ENCODE data around the gene FLT3LG. TPM values are rescaled to one million over a fixed set of nuclear protein-coding genes. Genes with fewer than 3 reads are reported as not detected.
"Not testable (repeated sequence)": the region's sequence is repeated elsewhere in the genome, so short reads cannot be mapped to it uniquely, and the experiment has no call there.

FLT3LG gene
- polyA plus RNA-seq, 3 donors from 2014 or later, result 22.6 to 36.6 (median 28.3) TPM

GRCh38 chr19:49443366-49444099 lies 30.5 kb upstream of the FLT3LG start:
- Mint-ChIP-seq H3K4me3 (peak overlapping the region; percentile 79 to 85 (median 84)), H3K27ac (peak overlapping the region; percentile 69 to 92 (median 87)), H3K4me1 (peaks cover 30 to 38% of the 10 kb centered on the region in 2 donors), H3K27me3 (ENCODE audit: low read depth in 3 of 3) (peaks cover 23 to 28% (median 24%) of the 10 kb centered on the region in 3 donors), H3K9me3 (peaks cover 0 to 3% (median 0%) of the 10 kb centered on the region in 6 donors), H3K36me3 (peaks cover 5 to 10% (median 5%) of the 10 kb centered on the region in 3 donors)
- peak; percentile 92 to 93 (median 92) for DNase-seq

GRCh38 chr19:49444100-49444700 lies 29.8 kb upstream of the FLT3LG start:
- peak overlapping the region; percentile 79 to 85 (median 84) for H3K4me3 Mint-ChIP-seq
- peaks cover 30 to 41% of the 10 kb centered on the region in 2 donors for H3K4me1 Mint-ChIP-seq
- not testable (repeated sequence) for H3K9me3 Mint-ChIP-seq, DNase-seq
- peaks cover 8 to 13% (median 8%) of the 10 kb centered on the region in 3 donors for H3K36me3 Mint-ChIP-seq
- H3K27me3 Mint-ChIP-seq (ENCODE audit: low read depth in 3 of 3), result peaks cover 20 to 23% (median 23%) of the 10 kb centered on the region in 3 donors
- H3K27ac Mint-ChIP-seq, result peak overlapping the region in 5 of 6 donors; percentile 85 to 92 (median 88)

- H3K4me1 Mint-ChIP-seq, result peaks cover 36 to 41% of the 10 kb centered on the region in 2 donors
- no peaks in the 10 kb centered on the region for H3K9me3 Mint-ChIP-seq
- no peak for DNase-seq
- H3K27ac Mint-ChIP-seq, result peak overlapping the region in 2 of 6 donors; percentile 20 to 68
- no peak overlapping the region for H3K4me3 Mint-ChIP-seq
- H3K27me3 Mint-ChIP-seq (ENCODE audit: low read depth in 3 of 3), result peaks cover 6 to 13% (median 11%) of the 10 kb centered on the region in 3 donors
- H3K36me3 Mint-ChIP-seq, result peaks cover 5 to 16% (median 12%) of the 10 kb centered on the region in 3 donors
Observed at GRCh38 chr19:49445997-49446396, 28.0 kb upstream of the FLT3LG start.

GRCh38 chr19:49447485-49448431 lies 26.3 kb upstream of the FLT3LG start:
- Mint-ChIP-seq H3K4me3 (peak overlapping the region in 1 of 5 donors; percentile 30), H3K27ac (peak overlapping the region in 4 of 6 donors; percentile 16 to 72 (median 42)), H3K27me3 (ENCODE audit: low read depth in 3 of 3) (peaks cover 2 to 14% (median 14%) of the 10 kb centered on the region in 3 donors), H3K36me3 (peaks cover 8 to 20% (median 16%) of the 10 kb centered on the region in 3 donors), H3K4me1 (peaks cover 39% of the 10 kb centered on the region in 2 donors), H3K9me3 (no peaks in the 10 kb centered on the region)
- DNase-seq, result no peak

- no peaks in the 10 kb centered on the region for H3K9me3 Mint-ChIP-seq
- peak overlapping the region in 3 of 5 donors; percentile 20 to 51 (median 48) for H3K4me3 Mint-ChIP-seq
- peaks cover 41 to 45% of the 10 kb centered on the region in 2 donors for H3K4me1 Mint-ChIP-seq
- H3K27ac Mint-ChIP-seq, result peak overlapping the region in 3 of 6 donors; percentile 0 to 72 (median 56)
- peaks cover 8 to 20% (median 16%) of the 10 kb centered on the region in 3 donors for H3K36me3 Mint-ChIP-seq
- H3K27me3 Mint-ChIP-seq (ENCODE audit: low read depth in 3 of 3), result peaks cover 8 to 20% (median 18%) of the 10 kb centered on the region in 3 donors
- DNase-seq, result no peak
Observed at GRCh38 chr19:49448432-49448786, 25.6 kb upstream of the FLT3LG start.

GRCh38 chr19:49450405-49450804 lies 23.6 kb upstream of the FLT3LG start:
- Mint-ChIP-seq H3K4me3 (peak overlapping the region; percentile 47 to 99 (median 93)), H3K9me3 (no peaks in the 10 kb centered on the region), H3K36me3 (peaks cover 8 to 20% (median 16%) of the 10 kb centered on the region in 3 donors), H3K27me3 (ENCODE audit: low read depth in 3 of 3) (peaks cover 10 to 24% (median 21%) of the 10 kb centered on the region in 3 donors), H3K27ac (peak overlapping the region in 5 of 6 donors; percentile 34 to 74 (median 41)), H3K4me1 (peaks cover 43 to 46% of the 10 kb centered on the region in 2 donors)
- DNase-seq, result no peak

- H3K9me3 Mint-ChIP-seq, result no peaks in the 10 kb centered on the region
- H3K4me3 Mint-ChIP-seq, result peak within 1 kb of the TSS; percentile 93 to 100 (median 99)
- H3K36me3 Mint-ChIP-seq, result peaks cover 8 to 20% (median 16%) of the 10 kb centered on the region in 3 donors
- peaks cover 46% of the 10 kb centered on the region in 2 donors for H3K4me1 Mint-ChIP-seq
- peak within 1 kb of the TSS; percentile 98 to 100 (median 99) for H3K27ac Mint-ChIP-seq
- peaks cover 10 to 24% (median 21%) of the 10 kb centered on the region in 3 donors for H3K27me3 Mint-ChIP-seq (ENCODE audit: low read depth in 3 of 3)
- peak; percentile 94 to 96 (median 95) for DNase-seq
Observed at GRCh38 chr19:49451430-49452181, 22.4 kb upstream of the FLT3LG start, which contains the start of gene PIH1D1. Gene PIH1D1, minus strand, starts transcription at chr19:49451814. Its CDS starts 240 bp downstream, at chr19:49451574.

GRCh38 chr19:49453013-49453756 lies 20.8 kb upstream of the FLT3LG start, which contains the start of gene ALDH16A1:
Gene ALDH16A1, plus strand, starts transcription at chr19:49453225. Its CDS starts 107 bp downstream, at chr19:49453332.
- Mint-ChIP-seq H3K27ac (peak within 1 kb of the TSS; percentile 98 to 100 (median 99)), H3K4me1 (peaks cover 45 to 48% of the 10 kb centered on the region in 2 donors), H3K4me3 (peak within 1 kb of the TSS; percentile 93 to 100 (median 99)), H3K27me3 (ENCODE audit: low read depth in 3 of 3) (peaks cover 11 to 24% (median 21%) of the 10 kb centered on the region in 3 donors), H3K36me3 (peaks cover 12 to 19% (median 15%) of the 10 kb centered on the region in 3 donors), H3K9me3 (no peaks in the 10 kb centered on the region)
- peak; percentile 98 to 99 (median 99) for DNase-seq

GRCh38 chr19:49453757-49454240 lies 20.2 kb upstream of the FLT3LG start:
- H3K36me3 Mint-ChIP-seq, result peaks cover 7 to 13% (median 9%) of the 10 kb centered on the region in 3 donors
- DNase-seq, result peak in 1 of 3 donors; percentile 30
- peak overlapping the region; percentile 98 to 100 (median 99) for H3K27ac Mint-ChIP-seq
- no peaks in the 10 kb centered on the region for H3K9me3 Mint-ChIP-seq
- H3K4me3 Mint-ChIP-seq, result peak overlapping the region; percentile 93 to 100 (median 98)
- H3K27me3 Mint-ChIP-seq (ENCODE audit: low read depth in 3 of 3), result peaks cover 11 to 21% (median 21%) of the 10 kb centered on the region in 3 donors
- peaks cover 39 to 48% of the 10 kb centered on the region in 2 donors for H3K4me1 Mint-ChIP-seq

- no peaks in the 10 kb centered on the region for H3K9me3 Mint-ChIP-seq
- H3K4me1 Mint-ChIP-seq, result peaks cover 32 to 38% of the 10 kb centered on the region in 2 donors
- peak overlapping the region in 2 of 5 donors; percentile 3 to 21 for H3K4me3 Mint-ChIP-seq
- no peak for DNase-seq
- peak overlapping the region in 3 of 6 donors; percentile 20 to 47 (median 24) for H3K27ac Mint-ChIP-seq
- peaks cover 11 to 23% (median 21%) of the 10 kb centered on the region in 3 donors for H3K27me3 Mint-ChIP-seq (ENCODE audit: low read depth in 3 of 3)
- peaks cover 4 to 9% (median 7%) of the 10 kb centered on the region in 3 donors for H3K36me3 Mint-ChIP-seq
Observed at GRCh38 chr19:49455773-49456172, 18.2 kb upstream of the FLT3LG start.

- Mint-ChIP-seq H3K27ac (peak overlapping the region in 3 of 6 donors; percentile 8 to 24 (median 20)), H3K27me3 (ENCODE audit: low read depth in 3 of 3) (peaks cover 11 to 23% (median 21%) of the 10 kb centered on the region in 3 donors), H3K9me3 (no peaks in the 10 kb centered on the region), H3K4me1 (peaks cover 27 to 33% of the 10 kb centered on the region in 2 donors), H3K4me3 (no peak overlapping the region), H3K36me3 (peaks cover 4 to 9% (median 7%) of the 10 kb centered on the region in 3 donors)
- DNase-seq, result no peak
Observed at GRCh38 chr19:49456326-49456725, 17.7 kb upstream of the FLT3LG start.

All from immature natural killer cell (primary cell).